ENCODE data around the gene EPS15.
A peak's percentile ranks its signal among the peaks of the same experiment; 100 is the strongest.

Gene EPS15

DNA sequence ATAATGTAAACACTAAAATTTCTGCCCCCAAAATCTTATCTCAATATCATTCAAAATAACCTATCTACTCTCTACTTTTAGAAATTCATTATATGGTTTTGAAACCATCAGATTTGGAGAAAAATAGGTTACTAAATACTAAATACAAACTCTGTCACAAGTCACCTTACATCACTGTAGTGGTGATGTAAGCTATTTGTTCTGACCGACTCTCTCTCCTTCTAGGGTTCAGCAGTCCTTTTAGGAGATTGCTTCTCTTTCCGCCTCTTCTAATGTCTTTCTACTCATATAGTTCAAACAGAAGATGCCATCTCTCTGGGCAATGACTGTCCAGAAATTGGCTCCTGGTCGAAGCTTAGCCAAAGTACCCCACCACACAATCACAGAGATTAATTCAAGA, 93.1 kb downstream of the EPS15 start:
- H3K27ac ChIP-seq (ENCODE audit: low read depth, low read length): no peak overlapping the region
- peaks cover 10% of the 10 kb centered on the region; the same call in 1 of the 2 replicates for H3K36me3 ChIP-seq (ENCODE audit: insufficient read depth, low read length)
- peaks cover 9% of the 10 kb centered on the region for H3K4me1 ChIP-seq (ENCODE audit: control insufficient read depth, insufficient read depth, low read length, unreplicated experiment)
- no peak overlapping the region for H3K4me3 ChIP-seq (ENCODE audit: low read depth, low read length)
- no peaks in the 10 kb centered on the region for H3K79me2 ChIP-seq (ENCODE audit: control insufficient read depth, insufficient read depth, low read length, unreplicated experiment)
- no peaks in the 10 kb centered on the region for H3K27me3 ChIP-seq (ENCODE audit: insufficient read depth, low read length)
- H2AFZ ChIP-seq (ENCODE audit: low read length, unreplicated experiment): no peak overlapping the region

- peaks cover 9% of the 10 kb centered on the region for H3K4me1 ChIP-seq (ENCODE audit: control insufficient read depth, insufficient read depth, low read length, unreplicated experiment)
- H3K36me3 ChIP-seq (ENCODE audit: insufficient read depth, low read length): peaks cover 11% of the 10 kb centered on the region; the same call in 1 of the 2 replicates
- H3K27ac ChIP-seq (ENCODE audit: low read depth, low read length): no peak overlapping the region
- H3K79me2 ChIP-seq (ENCODE audit: control insufficient read depth, insufficient read depth, low read length, unreplicated experiment): no peaks in the 10 kb centered on the region
- no peak overlapping the region for H2AFZ ChIP-seq (ENCODE audit: low read length, unreplicated experiment)
- H3K4me3 ChIP-seq (ENCODE audit: low read depth, low read length): no peak overlapping the region
- H3K27me3 ChIP-seq (ENCODE audit: insufficient read depth, low read length): no peaks in the 10 kb centered on the region
Observed at GRCh38 chr1:51425273-51425672, 93.8 kb downstream of the EPS15 start.

- Histone ChIP-seq H2AFZ (ENCODE audit: low read length, unreplicated experiment) (no peak overlapping the region), H3K36me3 (ENCODE audit: insufficient read depth, low read length) (peaks cover 21% of the 10 kb centered on the region), H3K27me3 (ENCODE audit: insufficient read depth, low read length) (no peaks in the 10 kb centered on the region), H3K79me2 (ENCODE audit: control insufficient read depth, insufficient read depth, low read length, unreplicated experiment) (no peaks in the 10 kb centered on the region), H3K27ac (ENCODE audit: low read depth, low read length) (no peak overlapping the region), H3K4me1 (ENCODE audit: control insufficient read depth, insufficient read depth, low read length, unreplicated experiment) (peaks cover 13% of the 10 kb centered on the region), H3K4me3 (ENCODE audit: low read depth, low read length) (peak overlapping the region; percentile 60; the same call in 1 of the 2 replicates)
Observed at GRCh38 chr1:51423073-51423821, 95.8 kb downstream of the EPS15 start.

DNA sequence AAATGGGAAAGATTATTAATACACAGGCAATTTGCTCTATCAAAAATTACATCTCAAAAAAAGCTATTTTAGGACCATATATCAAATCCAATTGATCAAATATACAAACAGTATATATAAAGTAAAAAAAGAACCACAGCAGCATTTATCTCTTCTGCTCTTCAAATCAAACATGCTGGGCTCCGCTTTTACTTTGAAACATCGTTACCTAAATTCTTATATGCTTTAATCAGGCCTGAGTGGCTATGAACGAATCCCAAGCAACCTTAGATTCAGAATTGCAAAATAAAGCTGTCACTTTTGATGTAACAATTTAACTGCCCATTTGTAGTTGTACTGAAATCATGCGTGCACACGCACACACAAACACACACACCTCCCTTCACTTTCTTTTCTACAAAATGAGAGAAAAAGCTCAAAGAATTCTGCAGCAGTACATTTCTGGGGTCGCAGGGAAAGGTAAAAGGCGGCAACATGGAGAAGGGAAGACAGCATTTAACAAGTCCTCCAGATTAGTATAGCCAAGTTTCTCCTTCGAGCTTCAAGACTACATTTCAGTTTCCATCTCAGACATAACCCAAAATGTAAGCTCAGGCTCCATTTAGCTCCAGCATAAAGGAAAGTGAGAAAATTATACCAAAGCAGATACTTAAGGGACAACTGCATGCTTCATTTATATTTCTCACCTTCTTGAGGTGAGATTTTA, 96.5 kb downstream of the EPS15 start:
- H3K27me3 ChIP-seq (ENCODE audit: insufficient read depth, low read length): no peaks in the 10 kb centered on the region
- H3K79me2 ChIP-seq (ENCODE audit: control insufficient read depth, insufficient read depth, low read length, unreplicated experiment): no peaks in the 10 kb centered on the region
- H2AFZ ChIP-seq (ENCODE audit: low read length, unreplicated experiment): no peak overlapping the region
- peak overlapping the region; percentile 60 for H3K4me3 ChIP-seq (ENCODE audit: low read depth, low read length)
- H3K27ac ChIP-seq (ENCODE audit: low read depth, low read length): no peak overlapping the region
- peaks cover 20% of the 10 kb centered on the region for H3K4me1 ChIP-seq (ENCODE audit: control insufficient read depth, insufficient read depth, low read length, unreplicated experiment)
- peaks cover 15% of the 10 kb centered on the region for H3K36me3 ChIP-seq (ENCODE audit: insufficient read depth, low read length)

GRCh38 chr1:51421964-51422363, 97.1 kb downstream of the EPS15 start:
- H3K79me2 ChIP-seq (ENCODE audit: control insufficient read depth, insufficient read depth, low read length, unreplicated experiment): no peaks in the 10 kb centered on the region
- no peaks in the 10 kb centered on the region for H3K27me3 ChIP-seq (ENCODE audit: insufficient read depth, low read length)
- peaks cover 15% of the 10 kb centered on the region for H3K36me3 ChIP-seq (ENCODE audit: insufficient read depth, low read length)
- no peak overlapping the region for H3K27ac ChIP-seq (ENCODE audit: low read depth, low read length)
- H3K4me3 ChIP-seq (ENCODE audit: low read depth, low read length): peak overlapping the region; percentile 60
- H2AFZ ChIP-seq (ENCODE audit: low read length, unreplicated experiment): no peak overlapping the region
- H3K4me1 ChIP-seq (ENCODE audit: control insufficient read depth, insufficient read depth, low read length, unreplicated experiment): peaks cover 24% of the 10 kb centered on the region

GRCh38 chr1:51420867-51421627, 98.0 kb downstream of the EPS15 start:
- H3K36me3 ChIP-seq (ENCODE audit: insufficient read depth, low read length): peaks cover 15% of the 10 kb centered on the region

DNA sequence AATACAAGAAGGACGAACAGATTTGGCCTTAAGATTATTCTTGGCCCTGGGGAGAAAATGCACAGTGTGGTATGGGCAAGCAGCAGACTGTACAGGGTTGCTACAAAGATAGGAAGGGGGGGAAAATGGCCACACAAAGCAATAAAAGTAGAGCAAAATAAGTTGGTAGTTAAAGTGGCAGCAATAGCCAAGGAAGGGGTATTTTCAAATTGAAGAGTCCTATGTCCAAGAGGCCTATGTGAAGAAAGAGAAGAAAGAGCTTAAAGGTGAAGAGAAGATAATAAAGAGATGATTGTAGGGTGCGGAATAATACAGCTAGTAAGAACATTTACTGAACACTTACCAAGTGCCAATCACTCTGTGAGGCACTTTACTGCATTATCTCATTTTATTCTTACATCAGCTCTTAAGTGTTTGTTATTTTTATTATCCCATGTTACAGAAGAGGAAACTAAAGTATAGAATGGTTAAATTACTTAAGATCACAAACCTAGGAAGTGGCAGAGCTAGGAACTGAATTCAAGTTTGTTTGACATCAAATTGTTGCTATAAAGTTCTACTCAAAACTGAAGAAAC, 100.6 kb downstream of the EPS15 start:
- H3K79me2 ChIP-seq (ENCODE audit: control insufficient read depth, insufficient read depth, low read length, unreplicated experiment): no peaks in the 10 kb centered on the region

More at GRCh38 chr1:51420867-51421627, 98.0 kb downstream of the EPS15 start:
- no peaks in the 10 kb centered on the region for H3K79me2 ChIP-seq (ENCODE audit: control insufficient read depth, insufficient read depth, low read length, unreplicated experiment)
- H3K4me1 ChIP-seq (ENCODE audit: control insufficient read depth, insufficient read depth, low read length, unreplicated experiment): peaks cover 30% of the 10 kb centered on the region
- H3K4me3 ChIP-seq (ENCODE audit: low read depth, low read length): no peak overlapping the region
- H3K27me3 ChIP-seq (ENCODE audit: insufficient read depth, low read length): no peaks in the 10 kb centered on the region
- no peak overlapping the region for H3K27ac ChIP-seq (ENCODE audit: low read depth, low read length)
- no peak overlapping the region for H2AFZ ChIP-seq (ENCODE audit: low read length, unreplicated experiment)

GRCh38 chr1:51417496-51418383, 101.3 kb downstream of the EPS15 start:
- peaks cover 27% of the 10 kb centered on the region for H3K4me1 ChIP-seq (ENCODE audit: control insufficient read depth, insufficient read depth, low read length, unreplicated experiment)

More for the DNA sequence above, 100.6 kb downstream of the EPS15 start:
- peaks cover 32% of the 10 kb centered on the region for H3K4me1 ChIP-seq (ENCODE audit: control insufficient read depth, insufficient read depth, low read length, unreplicated experiment)
- no peak overlapping the region for H3K4me3 ChIP-seq (ENCODE audit: low read depth, low read length)
- H3K36me3 ChIP-seq (ENCODE audit: insufficient read depth, low read length): peaks cover 15% of the 10 kb centered on the region
- no peak overlapping the region for H2AFZ ChIP-seq (ENCODE audit: low read length, unreplicated experiment)
- no peaks in the 10 kb centered on the region for H3K27me3 ChIP-seq (ENCODE audit: insufficient read depth, low read length)
- no peak overlapping the region for H3K27ac ChIP-seq (ENCODE audit: low read depth, low read length)

DNA sequence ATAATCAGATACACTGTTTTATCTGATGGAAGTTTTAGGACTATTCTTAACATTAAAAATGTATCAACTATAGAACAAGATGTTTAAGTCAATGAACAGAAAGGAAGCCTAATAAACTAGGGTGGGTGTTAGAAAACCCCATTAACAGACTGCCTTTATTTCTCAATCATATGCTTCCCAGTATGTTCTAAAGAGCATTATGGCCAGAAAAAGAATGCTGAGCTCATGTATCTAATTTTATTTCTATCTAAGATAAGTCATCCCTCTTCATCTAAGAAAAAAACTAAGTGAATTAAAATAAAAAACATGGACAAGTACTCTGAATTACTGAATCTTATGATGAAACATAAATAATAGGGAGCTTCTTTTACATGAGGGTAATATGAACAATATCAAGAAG, 102.2 kb downstream of the EPS15 start:
- Histone ChIP-seq H3K27ac (ENCODE audit: low read depth, low read length) (no peak overlapping the region), H2AFZ (ENCODE audit: low read length, unreplicated experiment) (no peak overlapping the region), H3K27me3 (ENCODE audit: insufficient read depth, low read length) (no peaks in the 10 kb centered on the region), H3K36me3 (ENCODE audit: insufficient read depth, low read length) (peaks cover 19% of the 10 kb centered on the region), H3K79me2 (ENCODE audit: control insufficient read depth, insufficient read depth, low read length, unreplicated experiment) (no peaks in the 10 kb centered on the region), H3K4me1 (ENCODE audit: control insufficient read depth, insufficient read depth, low read length, unreplicated experiment) (peaks cover 23% of the 10 kb centered on the region), H3K4me3 (ENCODE audit: low read depth, low read length) (no peak overlapping the region)

More at GRCh38 chr1:51417496-51418383, 101.3 kb downstream of the EPS15 start:
- Histone ChIP-seq H3K36me3 (ENCODE audit: insufficient read depth, low read length) (peaks cover 15% of the 10 kb centered on the region), H3K4me3 (ENCODE audit: low read depth, low read length) (no peak overlapping the region), H3K79me2 (ENCODE audit: control insufficient read depth, insufficient read depth, low read length, unreplicated experiment) (no peaks in the 10 kb centered on the region), H3K27me3 (ENCODE audit: insufficient read depth, low read length) (no peaks in the 10 kb centered on the region), H2AFZ (ENCODE audit: low read length, unreplicated experiment) (no peak overlapping the region), H3K27ac (ENCODE audit: low read depth, low read length) (no peak overlapping the region)
